ENCODE data around the gene HOMER3.
"Not testable (repeated sequence)": the region's sequence is repeated elsewhere in the genome, so short reads cannot be mapped to it uniquely, and the experiment has no call there.

DNA sequence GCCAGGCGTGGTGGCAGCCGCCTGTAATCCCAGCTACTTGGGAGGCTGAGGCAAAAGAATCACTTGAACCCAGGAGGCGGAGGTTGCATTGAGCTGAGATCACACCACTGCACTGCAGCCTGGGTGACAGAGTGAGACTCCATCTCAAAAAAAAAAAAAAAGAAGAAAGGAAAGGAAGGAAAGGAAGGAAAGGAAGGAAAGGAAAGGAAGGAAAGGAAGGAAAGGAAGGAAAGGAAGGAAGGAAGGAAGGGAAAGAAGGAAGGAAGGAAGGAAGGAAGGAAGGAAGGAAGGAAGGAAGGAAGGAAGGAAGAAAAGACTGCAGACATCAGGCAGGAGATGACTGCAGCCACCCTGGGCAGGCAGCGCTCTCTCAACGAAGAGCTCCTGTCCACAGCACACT, 38.5 kb downstream of the HOMER3 start:
- TF ChIP-seq USF2 (IDR thresholded peaks at IDR 0.05; ENCODE audit: borderline replicate concordance, low read depth, low read length); POLR2A (IDR thresholded peaks at IDR 0.05; ENCODE audit: low read depth, low read length); TAF1 (IDR thresholded peaks at IDR 0.05; ENCODE audit: borderline replicate concordance, low read depth, low read length); SUPT20H (IDR thresholded peaks at IDR 0.05; ENCODE audit: borderline replicate concordance, control insufficient read depth, low read depth, low read length): not testable (repeated sequence)
- TF ChIP-seq, protein P1, sequence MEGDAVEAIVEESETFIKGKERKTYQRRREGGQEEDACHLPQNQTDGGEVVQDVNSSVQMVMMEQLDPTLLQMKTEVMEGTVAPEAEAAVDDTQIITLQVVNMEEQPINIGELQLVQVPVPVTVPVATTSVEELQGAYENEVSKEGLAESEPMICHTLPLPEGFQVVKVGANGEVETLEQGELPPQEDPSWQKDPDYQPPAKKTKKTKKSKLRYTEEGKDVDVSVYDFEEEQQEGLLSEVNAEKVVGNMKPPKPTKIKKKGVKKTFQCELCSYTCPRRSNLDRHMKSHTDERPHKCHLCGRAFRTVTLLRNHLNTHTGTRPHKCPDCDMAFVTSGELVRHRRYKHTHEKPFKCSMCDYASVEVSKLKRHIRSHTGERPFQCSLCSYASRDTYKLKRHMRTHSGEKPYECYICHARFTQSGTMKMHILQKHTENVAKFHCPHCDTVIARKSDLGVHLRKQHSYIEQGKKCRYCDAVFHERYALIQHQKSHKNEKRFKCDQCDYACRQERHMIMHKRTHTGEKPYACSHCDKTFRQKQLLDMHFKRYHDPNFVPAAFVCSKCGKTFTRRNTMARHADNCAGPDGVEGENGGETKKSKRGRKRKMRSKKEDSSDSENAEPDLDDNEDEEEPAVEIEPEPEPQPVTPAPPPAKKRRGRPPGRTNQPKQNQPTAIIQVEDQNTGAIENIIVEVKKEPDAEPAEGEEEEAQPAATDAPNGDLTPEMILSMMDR (IDR thresholded peaks at IDR 0.05 in 2 of 3, conservative IDR thresholded peaks at IDR 0.05 in 1 of 3; ENCODE audit: control insufficient read depth in 2 of 3, extremely low read depth in 1 of 3, insufficient read depth in 1 of 3, low read depth in 3 of 3, low read length in 3 of 3) = not testable (repeated sequence)

All from GM12878 (cell line).